HepG2 (cell line): ENCODE results near the gene TBX22. TPM values are rescaled to one million over a fixed set of nuclear protein-coding genes. Genes with fewer than 3 reads are reported as not detected.

Source experiments
- ATAC-seq: fragments of 200-7000 bp; cut with Tn5 transposase; 3 replicates; pipeline ENCODE4 v1.9.1; 2020; ENCODE audit warnings: mild to moderate bottlenecking, moderate library complexity
- BruUV-seq: library from RNA; stranded (reverse); fragments of 400-500 nt; replicated peaks from 2 replicates; lab custom pipeline; 2021; lab: Mats Ljungman, UMichigan
- CTCF ChIA-PET: fragments of 300-600 bp; formaldehyde crosslinking; extraction: SDS; loops from one replicate; lab custom pipeline; 2021; ENCODE audit warnings: low total read pairs, inconsistent platforms, low intra/inter-chr PET ratio; lab: Yijun Ruan, JAX
- POLR2A ChIA-PET: fragments of 350-600 bp; sonication (Branson Sonifier 250); formaldehyde crosslinking; loops from one replicate; lab custom pipeline; 2020; ENCODE audit warnings: antibody characterized with exemption, inconsistent platforms; lab: Yijun Ruan, JAX
- DNase-seq: peaks from one replicate; pipeline ENCODE4 v3.0.0-alpha.2; 2015; ENCODE audit warnings: low spot score
- FAIRE-seq: peaks from 3 replicates; lab custom pipeline; 2011; peaks lifted over from hg19 to GRCh38; lab: Jason Lieb, UNC
- H2AFZ ChIP-seq: one replicate; pipeline ENCODE4 v1.6.1; 2011; ENCODE audit warnings: low read length, inconsistent platforms
- H3K27ac ChIP-seq: fragments of 300-600 bp; 3 replicates; pipeline ENCODE4 v1.8.0; 2011; ENCODE audit warnings: mixed run types, mild to moderate bottlenecking, mixed read lengths, low read length, inconsistent platforms; ENCODE audit not compliant: insufficient read depth; ENCODE audit errors: extremely low read length
- H3K27me3 ChIP-seq, 2 experiments: fragments of 200-600 bp in 1 of 2; 2 replicates in 1 of 2; 3 replicates in 1 of 2; pipeline versions ENCODE4 v1.6.0 to v1.8.0; 2011; ENCODE audit warnings: low read length in 2 of 2, mild to moderate bottlenecking in 2 of 2, moderate library complexity in 2 of 2, inconsistent platforms in 1 of 2; ENCODE audit not compliant: insufficient read depth in 2 of 2, control insufficient read depth in 1 of 2
- H3K36me3 ChIP-seq, 2 experiments: fragments of 200-600 bp in 1 of 2; replicated peaks in 1 of 2; 2 replicates in 1 of 2; 3 replicates in 1 of 2; pipeline versions ENCODE4 v1.5.1 to v1.8.0; 2011; ENCODE audit warnings: low read length in 2 of 2, inconsistent platforms in 1 of 2; ENCODE audit not compliant: insufficient read depth in 2 of 2, control insufficient read depth in 1 of 2
- H3K4me1 ChIP-seq: 2 replicates; pipeline ENCODE4 v1.5.1; 2012; ENCODE audit warnings: low read length, inconsistent platforms; ENCODE audit not compliant: insufficient read depth
- H3K4me2 ChIP-seq: 2 replicates; pipeline ENCODE4 v1.6.0; 2011; ENCODE audit warnings: low read depth, low read length, inconsistent platforms
- H3K4me3 ChIP-seq, 3 experiments: fragments of 200-600 bp in 1 of 3; sonication (generic), shearing (Covaris generic) in 1 of 3; replicated peaks in 1 of 3; 2 replicates each; pipeline ENCODE4 v1.5.1; 2011 to 2016; ENCODE audit warnings: low read length in 3 of 3, inconsistent platforms in 2 of 3, low read depth in 2 of 3, mild to moderate bottlenecking in 2 of 3, control low read depth in 1 of 3, mixed read lengths in 1 of 3; ENCODE audit not compliant: insufficient read depth in 1 of 3
- H3K79me2 ChIP-seq: one replicate; pipeline ENCODE4 v1.6.1; 2011; ENCODE audit warnings: low read length, inconsistent platforms; ENCODE audit not compliant: insufficient read depth
- H3K9ac ChIP-seq: 2 replicates; pipeline ENCODE4 v1.6.0; 2011; ENCODE audit warnings: mild to moderate bottlenecking, low read depth, low read length, inconsistent platforms; ENCODE audit not compliant: insufficient read depth
- H3K9me3 ChIP-seq: 2 replicates; pipeline ENCODE4 v1.5.1; 2012; ENCODE audit warnings: mild to moderate bottlenecking, low read length
- H4K20me1 ChIP-seq: 2 replicates; pipeline ENCODE4 v1.6.0; 2011; ENCODE audit warnings: inconsistent platforms, mild to moderate bottlenecking, low read length, moderate library complexity; ENCODE audit not compliant: insufficient read depth
- ESRRA ChIP-seq: sonication (generic); formaldehyde crosslinking; IDR thresholded peaks from 2 replicates; pipeline ENCODE4 v1.5.1; 2020; ENCODE audit warnings: mild to moderate bottlenecking, low read depth, missing genetic modification reagents
- HMG20B ChIP-seq: conservative IDR thresholded peaks from 2 replicates; pipeline ENCODE4 v1.6.1; 2016; ENCODE audit warnings: missing genetic modification reagents, missing compliant biosample characterization
- HOXA7 ChIP-seq: sonication (generic); formaldehyde crosslinking; IDR thresholded peaks from 2 replicates; pipeline ENCODE4 v1.8.1; 2022; ENCODE audit warnings: mild to moderate bottlenecking, missing genetic modification reagents, moderate library complexity
- IKZF1 ChIP-seq: fragments of 450-650 bp; IDR thresholded peaks from 2 replicates; pipeline ENCODE4 v1.7.1; 2016
- LCORL ChIP-seq, 2 experiments: fragments of 450-650 bp in 1 of 2; sonication (generic) in 1 of 2; formaldehyde crosslinking in 1 of 2; IDR thresholded peaks; 2 replicates each; pipeline versions ENCODE4 v1.5.0 to v1.6.1; 2017 to 2020; ENCODE audit warnings: antibody characterized with exemption in 1 of 2, missing genetic modification reagents in 1 of 2
- MAFF ChIP-seq: IDR thresholded peaks from 2 replicates; pipeline ENCODE4 v1.6.1; 2011; ENCODE audit warnings: low read depth, low read length, improper control_type of control experiment
- MAFK ChIP-seq, 2 experiments: IDR thresholded peaks in 1 of 2; conservative IDR thresholded peaks in 1 of 2; 2 replicates each; pipeline ENCODE4 v1.6.1; 2011; ENCODE audit warnings: improper control_type of control experiment in 2 of 2, low read length in 2 of 2
- NAIF1 ChIP-seq: sonication (generic); formaldehyde crosslinking; IDR thresholded peaks from 2 replicates; pipeline ENCODE4 v1.5.0; 2020; ENCODE audit warnings: mild to moderate bottlenecking, missing genetic modification reagents, borderline replicate concordance
- NBN ChIP-seq: fragments of 450-650 bp; conservative IDR thresholded peaks from 2 replicates; pipeline ENCODE4 v1.6.1; 2017
- NCOA5 ChIP-seq: sonication (generic); formaldehyde crosslinking; IDR thresholded peaks from 2 replicates; pipeline ENCODE4 v1.4.0; 2020; ENCODE audit warnings: missing genetic modification reagents
- NR2F6 ChIP-seq, 2 experiments: IDR thresholded peaks; 2 replicates each; pipeline ENCODE4 v1.6.1; 2016; ENCODE audit warnings: antibody characterized with exemption in 1 of 2, mild to moderate bottlenecking in 1 of 2
- ONECUT2 ChIP-seq: sonication (generic); formaldehyde crosslinking; IDR thresholded peaks from 2 replicates; pipeline ENCODE4 v1.4.0; 2020; ENCODE audit warnings: missing genetic modification reagents
- PCBP2 ChIP-seq: fragments of 200-400 bp; formaldehyde crosslinking; optimal IDR thresholded peaks from 2 replicates; pipeline ENCODE3; 2018; ENCODE audit warnings: low read length, low read depth; ENCODE audit not compliant: poor library complexity, severe bottlenecking
- RFXAP ChIP-seq: sonication (generic); formaldehyde crosslinking; IDR thresholded peaks from 2 replicates; pipeline ENCODE4 v1.4.0; 2020; ENCODE audit warnings: missing genetic modification reagents, borderline replicate concordance
- RXRB ChIP-seq: IDR thresholded peaks from 2 replicates; pipeline ENCODE4 v1.6.1; 2016; ENCODE audit warnings: borderline replicate concordance, missing genetic modification reagents, missing compliant biosample characterization
- SOX5 ChIP-seq: IDR thresholded peaks from 2 replicates; pipeline ENCODE4 v1.6.1; 2016; ENCODE audit warnings: borderline replicate concordance
- WIZ ChIP-seq: sonication (generic); formaldehyde crosslinking; IDR thresholded peaks from 2 replicates; pipeline ENCODE4 v1.5.1; 2020; ENCODE audit warnings: mild to moderate bottlenecking, missing genetic modification reagents
- YEATS4 ChIP-seq: sonication (generic); formaldehyde crosslinking; IDR thresholded peaks from 2 replicates; pipeline ENCODE4 v1.4.0; 2020; ENCODE audit warnings: missing genetic modification reagents, borderline replicate concordance
- ZBTB3 ChIP-seq: sonication (generic); formaldehyde crosslinking; IDR thresholded peaks from 2 replicates; pipeline ENCODE4 v1.4.0; 2020; ENCODE audit warnings: low read depth, mild to moderate bottlenecking, moderate library complexity, missing genetic modification reagents, borderline replicate concordance
- ZMYM3 ChIP-seq: sonication (generic); formaldehyde crosslinking; IDR thresholded peaks from 2 replicates; pipeline ENCODE4 v1.5.1; 2020; ENCODE audit warnings: mild to moderate bottlenecking, missing genetic modification reagents
- ZNF12 ChIP-seq: sonication (generic); formaldehyde crosslinking; IDR thresholded peaks from 2 replicates; pipeline ENCODE4 v1.5.0; 2020; ENCODE audit warnings: missing genetic modification reagents
- ZNF367 ChIP-seq: sonication (generic); formaldehyde crosslinking; IDR thresholded peaks from 2 replicates; pipeline ENCODE4 v1.4.0; 2020; ENCODE audit warnings: missing genetic modification reagents, borderline replicate concordance
- ZNF446 ChIP-seq: sonication (generic); formaldehyde crosslinking; IDR thresholded peaks from 2 replicates; pipeline ENCODE4 v1.5.0; 2020; ENCODE audit warnings: mild to moderate bottlenecking, missing genetic modification reagents
- ZNF644 ChIP-seq: IDR thresholded peaks from 2 replicates; pipeline ENCODE4 v1.6.1; 2016; ENCODE audit warnings: low read depth
- WGBS: methylation state at CpG from one replicate; pipeline ENCODE4 v1.1.6; 2017; ENCODE audit warnings: low lambda C conversion rate; 5-methylcytosine and 5-hydroxymethylcytosine counted together
- in situ Hi-C: cut with HindIII; loops from 2 replicates; pipeline ENCODE4 v1.10.0; 2017; ENCODE audit warnings: low pct_unique_long_range_greater_than_20kb; ENCODE audit not compliant: extremely low pct_ligation_motif_present
- intact Hi-C: fragments of 100-400 bp; cut with micrococcal nuclease; formaldehyde crosslinking; loops from one replicate; pipeline ENCODE4 v1.10.0; 2022; ENCODE audit not compliant: unreplicated experiment
- polyA plus RNA-seq, 8 experiments: library from polyadenylated mRNA; depleted of rRNA in 3 of 8; stranded (reverse) in 7 of 8; unstranded in 1 of 8; fragments of >200 nt; fragmentation: Illumina TruSeq in 4 of 8; extraction: Trizol in 4 of 8; gene quantifications; 2 replicates each; pipeline versions ENCODE4 v1.2.1 to v1.2.3, GENCODE V29; 2011 to 2016; ENCODE audit warnings: low read depth in 4 of 8, missing spikeins in 1 of 8, mixed read lengths in 1 of 8; ENCODE audit not compliant: insufficient read depth in 1 of 8
- total RNA-seq, 5 experiments: library from RNA; depleted of rRNA; stranded (reverse); fragments of >200 nt; fragmentation: Illumina TruSeq; extraction: Trizol; gene quantifications; 2 replicates each; pipeline ENCODE4 v1.2.3, GENCODE V29; 2016; ENCODE audit warnings: low read depth in 1 of 5

The TBX22 gene
- total and polyA plus RNA-seq, 2 of the 13 experiments (the other 11 are each of a cell fraction or from before 2014, with no cell fraction given): not detected

DNA sequence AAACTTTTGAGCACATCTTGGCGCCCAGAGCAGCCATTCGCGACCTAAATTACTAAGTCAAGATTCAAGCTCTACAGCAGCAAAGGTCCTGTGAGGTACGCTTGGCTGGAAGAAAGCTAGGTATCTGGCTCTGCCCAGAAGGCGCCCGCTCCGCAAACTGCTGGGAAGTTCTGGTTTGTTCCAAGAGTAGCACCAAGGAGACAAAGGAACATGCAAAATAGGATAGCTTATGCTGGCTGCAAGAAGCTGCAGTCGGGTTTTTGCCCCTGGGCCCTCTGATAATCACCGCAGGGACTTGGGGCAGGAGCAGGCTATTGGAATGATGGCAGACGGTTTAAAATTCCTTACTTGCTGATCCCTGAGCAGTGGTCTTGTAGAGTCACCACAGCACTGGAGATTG lies 3.0 kb upstream of the TBX22 start:
- POLR2A ChIA-PET: no interaction called here
- CTCF ChIA-PET: no interaction called here
- TF ChIP-seq RFXAP (CRISPR knock-in tag): no peak
- TF ChIP-seq HOXA7 (CRISPR knock-in tag): no peak
- TF ChIP-seq ZNF367 (CRISPR knock-in tag): no peak
- no peak for TF ChIP-seq ZBTB3
- no peak for TF ChIP-seq LCORL (IDR thresholded peaks at IDR 0.05)
- no peak for TF ChIP-seq LCORL (CRISPR knock-in tag; IDR thresholded peaks at IDR 0.05)
- TF ChIP-seq RXRB (CRISPR knock-in tag): no peak
- no peak for TF ChIP-seq WIZ (CRISPR knock-in tag)
- no peak for TF ChIP-seq ZNF446 (CRISPR knock-in tag)
- no peak for TF ChIP-seq ESRRA (CRISPR knock-in tag)
- no TSS peak for BruUV-seq
- ATAC-seq: no peak
- H3K79me2 ChIP-seq: no peaks in the 10 kb centered on the region
- H3K9ac ChIP-seq: no peak overlapping the region
- H3K36me3 ChIP-seq: no peaks in the 10 kb centered on the region
- WGBS: no CpG with 5 or more reads among the region's 10 CpGs
- no peaks in the 10 kb centered on the region for H4K20me1 ChIP-seq
- no peaks in the 10 kb centered on the region for H3K27me3 ChIP-seq
- in situ Hi-C loops (no loop called here), intact Hi-C loops (no loop called here)
- H3K9me3 ChIP-seq: no peaks in the 10 kb centered on the region
- no peak overlapping the region for H2AFZ ChIP-seq
- FAIRE-seq: no peak
- H3K4me3 ChIP-seq: no peak overlapping the region
- no peak overlapping the region for H3K27ac ChIP-seq
- no peaks in the 10 kb centered on the region for H3K4me1 ChIP-seq
- DNase-seq: no peak
- H3K4me2 ChIP-seq: no peak overlapping the region

DNA sequence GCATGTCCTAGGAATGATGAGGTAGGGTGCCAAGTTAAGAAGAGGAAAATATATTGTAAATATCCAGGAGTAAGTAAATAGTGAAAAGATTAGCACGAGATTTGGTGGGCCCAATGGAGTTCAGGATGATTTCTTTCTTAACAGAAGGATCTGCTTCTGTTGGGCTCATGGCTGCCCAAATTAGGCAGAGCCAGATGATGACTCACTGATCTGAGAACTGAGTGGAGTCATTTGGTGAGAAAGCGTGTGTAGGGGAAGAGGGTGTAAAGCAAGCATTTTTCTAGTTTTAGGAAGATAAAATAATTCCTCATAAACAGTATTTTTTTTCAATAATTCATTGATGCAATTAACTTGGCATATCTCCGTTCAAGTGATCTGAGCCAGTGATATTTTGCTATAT lies 1.6 kb downstream of the TBX22 start:
- DNase-seq (no peak), ATAC-seq (no peak), FAIRE-seq (no peak)
- H3K4me2 ChIP-seq: no peak overlapping the region
- WGBS: 3% methylated on average over 3 of the region's 3 CpGs
- ChIA-PET CTCF (no interaction called here), POLR2A (no interaction called here)
- no peaks in the 10 kb centered on the region for H3K36me3 ChIP-seq
- H3K27ac ChIP-seq: no peak overlapping the region
- intact Hi-C loops (no loop called here), in situ Hi-C loops (no loop called here)
- H3K9me3 ChIP-seq: no peaks in the 10 kb centered on the region
- no peak overlapping the region for H2AFZ ChIP-seq
- no peak overlapping the region for H3K9ac ChIP-seq
- no peak overlapping the region for H3K4me3 ChIP-seq
- H3K27me3 ChIP-seq: no peaks in the 10 kb centered on the region
- no TSS peak for BruUV-seq
- no peaks in the 10 kb centered on the region for H3K79me2 ChIP-seq
- no peaks in the 10 kb centered on the region for H4K20me1 ChIP-seq
- H3K4me1 ChIP-seq: no peaks in the 10 kb centered on the region
- TF ChIP-seq NBN (no peak), IKZF1 (no peak), NAIF1 (CRISPR knock-in tag) (no peak), HMG20B (CRISPR knock-in tag) (no peak), PCBP2 (no peak), SOX5 (CRISPR knock-in tag) (no peak), ZMYM3 (no peak), ZNF644 (CRISPR knock-in tag) (no peak), MAFF (no peak), NR2F6 (IDR thresholded peaks at IDR 0.05) (no peak), NR2F6 (CRISPR knock-in tag; IDR thresholded peaks at IDR 0.05) (no peak), YEATS4 (CRISPR knock-in tag) (no peak), ONECUT2 (no peak), MAFK (conservative IDR thresholded peaks at IDR 0.05 in 1 of 2, IDR thresholded peaks at IDR 0.05 in 1 of 2; ENCODE audit: low read length in 2 of 2) (no peak), NCOA5 (CRISPR knock-in tag) (no peak), ZNF12 (CRISPR knock-in tag) (no peak)
